Parietal lobe (tissue), 1 donor: ENCODE data around the gene LRRIQ1. TPM values are rescaled to one million over a fixed set of nuclear protein-coding genes. Genes with fewer than 3 reads are reported as not detected.

ENCODE experiments used
- total RNA-seq: library from RNA; depleted of rRNA; stranded (reverse); fragments of >200 nt; gene quantifications from one replicate; pipeline ENCODE4 v1.2.3, GENCODE V29; 2014

LRRIQ1 gene
- 6.9 TPM for total RNA-seq

DNA sequence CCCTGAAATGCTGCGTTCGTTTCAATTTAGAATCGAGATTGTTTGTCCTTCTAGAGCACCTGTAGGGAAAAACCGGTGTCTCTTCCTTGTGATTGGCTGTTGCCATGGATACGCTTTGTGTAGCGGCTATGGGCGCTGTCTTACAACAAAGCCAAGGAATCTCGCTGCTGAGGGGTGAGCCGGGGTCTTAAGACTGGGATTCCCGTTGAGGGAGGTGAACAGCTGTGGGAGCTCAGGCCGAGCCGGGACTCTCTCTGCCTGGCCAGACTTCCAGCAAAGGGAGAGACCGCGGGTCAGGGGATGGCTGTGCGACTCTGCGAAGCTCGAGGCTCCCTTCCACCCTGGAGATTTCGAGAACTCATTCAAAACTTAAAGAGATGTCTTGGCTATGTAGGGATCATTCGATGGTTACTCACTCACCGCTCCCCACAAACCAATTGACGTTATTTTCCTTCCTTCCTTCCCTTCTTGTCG lies at the start of gene LRRIQ1, which contains the start of gene TSPAN19:
LRRIQ1 (plus strand) TSS at position 118 of the 474 bp plus-strand sequence. CDS start 1,826 bp downstream, outside the sequence.
TSPAN19 (minus strand) TSS at position 44 of the 474 bp plus-strand sequence. CDS start 6,331 bp downstream, outside the sequence.

GRCh38 chr12:85280165-85280983 lies 244.2 kb downstream of the LRRIQ1 start, which contains the start of gene ALX1:
Gene ALX1, plus strand, starts transcription at chr12:85280220. Its CDS starts 42 bp downstream, at chr12:85280262.

Other genes with a start within 250 kb of the LRRIQ1 start
- gene SLC6A15, start 123.6 kb upstream of the LRRIQ1 start, total RNA-seq = 76.1 TPM
- gene TSPAN19, start 74 bp upstream of the LRRIQ1 start, total RNA-seq = 1.3 TPM
- not detected for gene ALX1, start 243.9 kb downstream of the LRRIQ1 start, total RNA-seq